Sigmoid colon (tissue), 4 donors: ENCODE measurements around the gene ZNF610.

Experiments used
- CTCF ChIP-seq, 4 experiments: fragments of 450-650 bp in 3 of 4; fragments of 200-600 bp in 1 of 4; IDR thresholded peaks; one replicate each; pipeline ENCODE4 v1.5.1; 2016 to 2019; ENCODE audit warnings: antibody characterized with exemption in 4 of 4, mild to moderate bottlenecking in 3 of 4, moderate library complexity in 2 of 4
- EP300 ChIP-seq, 4 donors: sonication (generic); formaldehyde crosslinking; IDR thresholded peaks; one replicate each; pipeline ENCODE4 v1.6.1; 2017; ENCODE audit warnings: antibody characterized with exemption in 4 of 4
- POLR2A ChIP-seq, 2 donors: fragments of 450-650 bp; IDR thresholded peaks; one replicate each; pipeline ENCODE4 v1.6.1; 2016; ENCODE audit warnings: antibody characterized with exemption in 2 of 2, mild to moderate bottlenecking in 2 of 2, moderate library complexity in 2 of 2

- TF ChIP-seq CTCF (IDR thresholded peaks at IDR 0.05) (no peak), EP300 (IDR thresholded peaks at IDR 0.05) (no peak), POLR2A (IDR thresholded peaks at IDR 0.05) (no peak)
Measured at GRCh38 chr19:52307275-52307674, 28.8 kb upstream of the ZNF610 start.
